GM18858 (cell line): ENCODE data around the gene ACOX2.

Experiments used
- ATAC-seq: cut with Tn5 transposase; IDR thresholded peaks from one replicate; pipeline ENCODE4 v1.9.1; 2021; ENCODE audit not compliant: unreplicated experiment

The ACOX2 gene

DNA sequence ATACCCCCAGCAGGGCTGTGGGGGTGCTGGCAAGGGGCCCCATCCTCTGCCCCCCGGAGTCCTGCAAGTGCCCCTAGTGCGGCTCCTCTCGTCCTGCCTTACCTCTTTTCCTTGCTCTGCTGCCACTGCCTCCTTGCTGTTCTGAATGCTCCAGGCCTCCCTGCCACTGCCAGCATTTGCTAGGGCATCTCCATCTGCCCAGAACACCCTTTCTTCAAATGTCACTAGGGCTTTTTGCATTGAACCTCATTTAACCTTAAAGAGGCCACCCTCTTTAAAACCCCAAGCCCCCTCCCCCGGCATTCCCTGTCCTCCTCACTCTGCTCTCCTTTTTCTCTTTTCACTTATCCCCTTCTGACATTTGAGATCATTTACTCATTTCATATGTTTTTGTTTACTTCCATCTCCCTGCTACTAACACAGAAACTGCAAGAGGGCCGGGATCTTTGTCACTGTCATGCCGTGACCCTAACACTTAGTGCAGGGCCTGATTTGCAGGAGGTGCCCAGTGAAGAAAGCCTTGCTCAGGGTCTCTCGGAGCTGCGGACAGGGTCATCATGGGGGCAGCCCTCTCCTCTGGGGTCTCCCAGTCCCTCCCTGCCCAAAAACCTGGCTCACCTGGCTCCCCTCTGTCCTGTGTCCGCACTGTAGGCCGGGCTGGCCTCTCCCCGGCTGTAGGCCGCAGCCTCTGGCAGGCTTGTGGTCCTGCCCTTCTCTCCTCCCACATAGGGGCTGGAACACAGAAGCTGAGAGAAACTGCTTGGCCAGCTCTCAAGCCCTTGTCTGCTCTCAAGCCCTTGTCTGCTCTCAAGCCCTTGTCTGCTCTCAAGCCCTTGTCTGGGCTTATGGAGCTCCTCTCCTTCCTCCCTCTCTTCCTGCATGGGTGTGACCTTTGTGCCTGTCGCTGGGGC, at the start of gene ACOX2:
TSS of gene ACOX2 (minus strand) at position 690 of the 911 bp plus-strand sequence. CDS start 2,084 bp downstream, outside the sequence.
- no peak for ATAC-seq

GRCh38 chr3:58585994-58586393, 49.0 kb upstream of the ACOX2 start:
- ATAC-seq: no peak

- ATAC-seq: peak; percentile 79
These were observed 48.2 kb upstream of the ACOX2 start for GRCh38 chr3:58585005-58585786.

DNA sequence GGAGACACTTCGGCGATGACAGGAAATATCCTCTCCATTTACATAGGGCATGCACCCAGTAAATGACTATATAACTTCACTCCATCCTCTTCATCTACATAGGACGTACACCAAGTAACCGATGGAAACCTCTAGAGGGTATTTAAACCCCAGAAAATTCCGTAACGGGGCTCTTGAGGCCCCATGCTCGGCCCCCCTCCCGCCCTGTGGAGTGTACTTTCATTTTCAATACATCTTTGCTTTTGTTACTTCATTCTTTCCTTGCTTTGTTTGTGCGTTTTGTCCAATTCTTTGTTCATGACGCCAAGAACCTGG, 47.7 kb upstream of the ACOX2 start:
- ATAC-seq: no peak

GRCh38 chr3:58581328-58582091, 44.5 kb upstream of the ACOX2 start:
- ATAC-seq: no peak

- no peak for ATAC-seq
These were observed 43.9 kb upstream of the ACOX2 start for GRCh38 chr3:58580826-58581327.

DNA sequence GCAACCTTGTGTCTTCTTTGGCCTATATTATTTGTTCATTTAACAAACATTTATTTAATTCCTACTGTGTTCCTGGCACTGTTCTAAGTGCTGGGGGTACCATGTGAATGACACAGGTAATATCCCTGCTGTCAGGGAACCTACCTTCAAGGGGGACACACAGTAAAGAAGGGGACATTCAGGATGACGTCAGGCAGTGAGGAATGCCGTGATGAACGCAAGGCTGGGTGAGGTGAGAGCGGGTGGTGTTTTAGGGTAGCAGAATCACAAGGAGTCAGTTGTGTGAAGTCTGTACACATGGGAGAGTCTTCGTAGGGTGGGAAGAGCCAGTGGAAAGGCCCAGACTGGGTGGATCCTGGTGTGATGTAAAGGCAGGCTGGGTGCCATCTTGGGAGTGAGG, 41.9 kb upstream of the ACOX2 start:
- no peak for ATAC-seq

DNA sequence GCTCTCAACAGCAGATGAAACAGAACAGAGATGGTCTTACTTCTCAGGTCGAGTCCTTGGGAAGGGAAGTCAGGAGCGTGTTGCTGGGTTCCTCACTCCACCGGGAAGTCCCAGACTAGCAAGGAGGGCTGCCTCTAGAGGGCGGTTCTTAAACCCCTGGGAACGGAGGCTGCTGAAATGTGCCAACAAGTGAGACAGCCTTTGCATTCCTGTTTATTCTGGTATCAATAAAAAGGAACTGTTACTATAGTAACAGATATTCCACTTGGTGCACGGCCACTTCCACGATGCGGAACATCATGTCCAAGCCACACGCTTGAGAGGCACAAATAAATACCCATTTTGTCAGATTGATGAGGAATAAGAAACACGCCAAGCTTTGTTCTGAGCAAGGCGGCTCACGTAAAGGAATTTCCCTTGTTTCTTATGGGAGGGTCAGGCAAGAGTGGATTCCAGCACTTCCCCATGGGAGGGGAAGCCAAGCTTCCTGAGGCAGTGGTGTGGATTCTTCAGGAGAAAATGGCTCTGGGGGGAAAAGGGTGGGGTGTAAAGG, 40.4 kb upstream of the ACOX2 start, which contains the start of gene FAM107A:
TSS of gene FAM107A (minus strand) at position 123 of the 553 bp plus-strand sequence. CDS start 7,531 bp downstream, outside the sequence.
- ATAC-seq: no peak

DNA sequence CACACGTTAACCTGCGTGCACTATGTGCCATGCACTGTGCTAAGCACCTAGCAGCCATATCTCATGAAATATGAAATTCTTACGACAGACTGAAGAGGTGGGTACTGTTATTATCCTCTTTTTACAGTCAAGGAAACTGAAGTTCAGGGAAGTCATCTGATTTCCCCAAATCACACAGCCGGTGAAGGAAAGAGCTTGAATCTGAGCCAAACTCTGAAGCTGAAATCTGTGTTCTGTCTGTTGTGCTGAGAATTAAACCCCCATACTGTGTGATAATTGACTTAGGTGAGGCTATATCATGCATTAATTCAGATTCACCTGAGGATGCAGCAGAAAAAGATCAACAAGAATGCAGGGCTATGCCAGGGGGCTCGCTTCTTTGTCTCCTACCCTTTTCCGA, 39.7 kb upstream of the ACOX2 start:
- no peak for ATAC-seq

- no peak for ATAC-seq
These were observed 39.1 kb upstream of the ACOX2 start for GRCh38 chr3:58575971-58576652.

- no peak for ATAC-seq
These were observed 37.7 kb upstream of the ACOX2 start for GRCh38 chr3:58574682-58575081.

- ATAC-seq: no peak
These were observed 37.1 kb upstream of the ACOX2 start for GRCh38 chr3:58574106-58574505.

DNA sequence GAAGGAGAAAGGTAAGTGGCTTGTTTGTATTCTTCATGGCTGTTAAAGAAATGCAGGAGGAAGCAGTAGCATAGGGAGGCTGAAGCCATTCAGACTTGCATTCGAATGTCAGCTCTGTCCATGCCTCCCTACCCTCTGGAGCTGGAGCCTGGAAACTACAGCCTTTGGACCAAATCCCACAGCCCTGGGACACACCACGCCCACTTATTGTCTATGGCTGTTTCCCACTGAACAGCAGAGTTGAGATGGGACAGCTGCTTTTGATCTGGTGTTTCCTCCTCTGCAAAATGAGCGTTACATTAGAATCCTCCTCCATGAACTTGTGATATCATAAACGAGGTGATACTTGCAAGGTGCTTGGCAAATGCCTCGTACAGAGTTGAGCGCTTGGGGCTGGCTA, 36.6 kb upstream of the ACOX2 start:
- ATAC-seq: no peak

GRCh38 chr3:58572634-58573230, 35.7 kb upstream of the ACOX2 start:
- no peak for ATAC-seq

DNA sequence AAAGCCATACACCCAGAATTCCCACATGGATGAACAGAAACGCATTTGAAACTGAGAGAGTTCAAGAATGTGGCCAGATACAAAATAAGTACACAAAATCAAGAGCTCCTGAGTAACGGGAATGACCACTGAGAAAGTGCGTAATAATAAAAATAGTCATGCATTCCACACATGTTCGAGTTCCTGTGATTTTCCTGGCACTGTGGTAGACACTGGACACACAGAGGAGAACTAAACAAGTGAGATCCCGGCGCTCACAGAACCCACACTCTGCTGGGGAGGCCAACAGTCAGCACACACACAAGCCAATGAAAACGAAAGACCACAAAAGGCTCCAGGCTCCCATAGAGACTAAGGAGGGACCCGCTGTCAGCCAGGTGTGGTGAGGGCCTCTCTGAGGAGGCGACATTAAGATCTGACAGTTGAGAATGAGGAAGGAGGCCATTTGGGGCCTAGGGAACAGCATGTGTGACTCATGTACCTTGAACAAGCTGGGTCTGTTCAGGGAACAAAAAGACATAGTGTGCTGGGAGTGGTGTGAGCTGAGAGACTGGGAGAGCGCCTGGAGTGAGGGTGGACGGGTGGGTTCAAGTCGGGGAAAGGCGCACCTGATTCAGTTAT, 35.1 kb upstream of the ACOX2 start:
- ATAC-seq: no peak

DNA sequence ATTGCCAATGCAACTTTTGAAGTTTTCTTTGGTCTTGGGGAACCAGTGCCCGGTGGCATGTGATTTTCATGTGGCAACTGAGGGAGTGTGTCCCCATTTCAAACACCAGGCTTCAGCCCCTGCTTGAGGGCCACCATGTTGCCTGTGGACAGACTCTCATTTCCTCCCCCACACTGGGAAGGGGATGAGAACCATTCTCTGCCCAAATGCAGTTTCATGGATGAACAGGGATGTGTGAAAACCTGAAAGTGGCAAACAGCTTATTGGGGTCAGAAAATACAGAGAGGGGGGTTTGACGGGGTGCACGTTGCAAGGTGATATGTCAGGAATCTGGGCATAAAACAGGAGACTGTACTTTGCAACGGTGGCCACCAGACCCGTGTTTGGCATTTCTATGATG, 33.9 kb upstream of the ACOX2 start:
- no peak for ATAC-seq

GRCh38 chr3:58569287-58570001, 32.5 kb upstream of the ACOX2 start:
- ATAC-seq: no peak

GRCh38 chr3:58568572-58569286, 31.7 kb upstream of the ACOX2 start:
- no peak for ATAC-seq
